ENCODE data around the gene KLF1.

- TF ChIP-seq KIAA2018 (CRISPR knock-in tag; IDR thresholded peaks at IDR 0.05; ENCODE audit: borderline replicate concordance) (no peak), CTCF (CRISPR knock-in tag; IDR thresholded peaks at IDR 0.05) (no peak), KLF12 (CRISPR knock-in tag; IDR thresholded peaks at IDR 0.05; ENCODE audit: borderline replicate concordance) (no peak), RBAK (CRISPR knock-in tag; IDR thresholded peaks at IDR 0.05) (no peak), EP300 (IDR thresholded peaks at IDR 0.05; ENCODE audit: low read depth in 2 of 2, low read length in 2 of 2) (no peak), EP300 (CRISPR knock-in tag; IDR thresholded peaks at IDR 0.05; ENCODE audit: borderline replicate concordance) (no peak), ZNF264 (CRISPR knock-in tag; IDR thresholded peaks at IDR 0.05) (no peak), HDAC1 (CRISPR knock-in tag; IDR thresholded peaks at IDR 0.05) (no peak), CEBPB (IDR thresholded peaks at IDR 0.05; ENCODE audit: borderline replicate concordance, low read depth, low read length) (no peak)
These were observed 44.5 kb downstream of the KLF1 start for GRCh38 chr19:12842511-12842910.
